Activated CD8-positive, alpha-beta memory T cell treated with anti-CD3 and anti-CD28 coated beads, Interleukin-2, amount 50 U/mL, for 1 hour (primary cell): ENCODE measurements around the gene SPAG6.

ENCODE experiments used
- DNase-seq: peaks from one replicate; pipeline ENCODE4 v3.0.0-alpha.2; 2020; ENCODE audit errors: extremely low read depth

The SPAG6 gene

DNA sequence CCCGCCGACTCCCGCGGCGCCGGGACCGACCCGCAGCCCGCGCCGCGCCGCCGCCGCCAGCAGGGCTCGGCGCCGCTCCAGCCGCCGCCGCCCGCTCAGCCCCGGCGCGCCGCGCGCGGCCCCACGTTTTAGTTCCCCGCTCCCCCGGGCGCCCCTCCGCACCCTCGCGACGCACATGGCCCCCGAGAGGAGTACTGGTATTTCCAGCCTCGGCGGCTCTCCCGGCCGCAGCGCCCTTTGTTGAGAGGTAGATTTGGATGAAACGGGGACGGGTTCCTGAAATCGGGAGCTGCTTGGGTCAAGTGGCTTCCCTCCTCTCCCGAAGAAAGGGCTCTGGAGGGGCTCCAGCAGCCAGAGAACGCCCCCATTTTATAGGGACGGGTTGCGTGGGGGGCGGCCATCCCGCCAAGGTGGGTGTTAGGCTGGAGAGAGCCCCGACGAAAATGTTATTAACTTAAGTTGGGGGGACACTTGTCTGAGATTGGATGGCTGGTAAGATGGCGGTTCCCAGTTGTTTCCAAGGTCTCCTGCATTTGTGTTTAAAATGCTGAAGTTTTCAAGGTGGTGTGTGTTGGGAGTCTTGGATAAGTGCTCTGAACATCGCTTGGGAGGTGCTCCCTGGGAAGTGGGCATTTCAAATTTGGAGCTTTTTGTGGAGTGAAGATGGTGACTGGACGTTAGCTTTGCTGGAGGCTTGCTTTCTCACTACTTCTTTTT, 23.2 kb upstream of the SPAG6 start:
- no peak for DNase-seq

DNA sequence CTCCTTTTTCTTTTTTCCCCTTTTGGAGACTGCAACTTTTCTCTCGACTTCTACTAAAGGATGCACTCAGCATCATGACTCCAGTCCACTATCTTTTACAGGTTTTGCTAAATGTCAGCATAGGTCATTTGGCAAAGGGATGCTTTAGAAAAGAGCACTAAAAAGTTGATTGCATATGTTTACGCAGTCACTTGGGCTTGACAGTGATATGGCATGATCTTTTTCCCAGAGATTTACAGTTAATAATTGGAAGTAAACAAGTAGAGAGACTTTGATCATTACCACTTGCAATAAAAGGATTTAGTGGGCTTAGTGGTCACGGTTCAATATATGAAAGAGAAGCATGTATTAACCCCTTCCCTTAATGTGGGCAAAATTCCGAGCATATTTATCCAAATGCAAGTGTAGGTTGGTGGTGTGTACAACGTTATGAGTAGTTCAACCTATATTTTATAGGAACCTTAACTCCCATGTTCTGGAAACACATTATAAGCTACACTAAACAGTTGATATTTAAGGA, 22.6 kb upstream of the SPAG6 start:
- no peak for DNase-seq

DNA sequence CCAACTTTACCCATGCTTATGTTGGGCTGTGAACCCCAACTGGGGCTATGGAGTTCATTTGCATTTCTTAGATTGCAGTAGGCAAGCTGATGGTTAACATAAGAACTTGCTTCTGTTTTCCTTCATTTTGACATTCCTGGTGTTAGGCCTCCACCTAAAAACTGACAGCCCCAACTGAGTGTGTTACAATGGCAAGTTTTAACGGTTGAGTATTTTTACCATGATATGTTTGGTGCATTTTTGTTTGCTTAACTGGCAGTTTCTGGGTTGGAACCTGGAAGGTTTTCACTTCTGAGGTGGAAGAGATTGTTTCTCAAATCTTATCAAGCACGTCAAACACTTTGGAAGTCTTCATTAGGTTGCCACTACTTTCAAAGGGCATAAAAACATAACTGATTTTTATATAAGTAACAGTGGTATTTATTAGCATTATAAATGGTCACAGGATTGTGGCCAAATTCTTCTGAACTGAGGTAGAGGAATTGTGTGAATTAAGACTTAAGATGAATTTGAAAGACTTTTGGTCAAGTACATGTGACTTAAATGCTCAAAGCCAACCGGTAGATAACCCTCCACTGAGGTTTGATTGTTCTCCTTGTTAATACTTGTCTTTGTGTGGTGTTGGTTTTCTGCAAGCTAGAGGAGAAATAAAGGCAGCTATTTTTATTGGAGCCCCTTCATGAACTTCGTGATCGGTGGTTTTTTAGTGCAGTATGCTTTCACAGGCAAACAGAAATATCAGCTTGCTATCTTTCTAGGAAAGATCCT, 21.6 kb upstream of the SPAG6 start:
- no peak for DNase-seq

- DNase-seq, result no peak
These were observed 20.9 kb upstream of the SPAG6 start for GRCh38 chr10:22324413-22324812.

DNA sequence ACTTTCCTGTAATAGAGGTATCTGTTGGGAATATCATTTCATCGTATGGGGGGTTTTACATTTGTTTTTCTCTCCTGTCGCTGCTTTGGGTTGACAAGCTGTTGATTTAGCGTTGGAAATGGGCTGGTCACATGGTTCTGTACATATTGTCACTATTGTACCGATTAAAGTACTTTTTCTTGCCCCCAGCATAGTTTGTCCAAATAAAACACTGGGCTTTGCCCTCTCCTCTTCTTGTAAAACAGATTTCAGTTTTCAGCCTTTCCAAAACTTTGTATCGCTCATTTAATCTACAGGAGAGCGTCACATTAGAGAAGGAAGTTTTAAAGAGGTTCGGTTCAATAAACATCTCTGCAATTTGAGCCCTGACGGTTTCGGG, 20.4 kb upstream of the SPAG6 start:
- DNase-seq, result no peak

GRCh38 chr10:22325272-22326144, 19.8 kb upstream of the SPAG6 start:
- DNase-seq, result peak; percentile 49

- DNase-seq, result no peak
These were observed 19.1 kb upstream of the SPAG6 start for GRCh38 chr10:22326145-22326702.

- no peak for DNase-seq
These were observed 16.1 kb upstream of the SPAG6 start for GRCh38 chr10:22329150-22329549.

DNA sequence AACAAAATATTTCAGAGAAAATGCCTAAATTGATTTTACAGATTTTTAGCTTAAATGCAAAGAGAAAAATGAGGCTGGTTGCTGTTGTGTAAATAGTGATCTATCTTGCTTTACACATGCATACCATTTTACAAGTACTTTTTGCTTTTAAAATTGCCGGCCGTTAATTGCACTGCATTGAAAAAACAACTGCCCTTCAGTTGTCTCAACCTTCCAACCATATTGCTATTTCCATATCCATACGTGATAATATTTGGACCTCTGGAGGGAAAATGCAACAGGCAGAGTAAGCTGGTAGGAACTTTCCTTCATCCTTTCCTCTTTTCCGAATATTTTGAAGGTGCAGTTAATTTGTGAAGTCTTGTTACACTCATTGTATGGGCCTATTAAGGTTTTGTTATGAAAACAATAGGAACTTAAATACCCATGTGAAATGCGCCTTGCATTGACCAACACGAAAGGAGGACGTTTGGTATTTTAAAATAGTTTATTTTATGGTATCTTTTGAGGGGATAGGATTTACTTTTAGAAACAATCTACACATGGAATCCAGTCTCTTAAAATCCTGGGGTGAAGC, 13.1 kb upstream of the SPAG6 start:
- no peak for DNase-seq

DNA sequence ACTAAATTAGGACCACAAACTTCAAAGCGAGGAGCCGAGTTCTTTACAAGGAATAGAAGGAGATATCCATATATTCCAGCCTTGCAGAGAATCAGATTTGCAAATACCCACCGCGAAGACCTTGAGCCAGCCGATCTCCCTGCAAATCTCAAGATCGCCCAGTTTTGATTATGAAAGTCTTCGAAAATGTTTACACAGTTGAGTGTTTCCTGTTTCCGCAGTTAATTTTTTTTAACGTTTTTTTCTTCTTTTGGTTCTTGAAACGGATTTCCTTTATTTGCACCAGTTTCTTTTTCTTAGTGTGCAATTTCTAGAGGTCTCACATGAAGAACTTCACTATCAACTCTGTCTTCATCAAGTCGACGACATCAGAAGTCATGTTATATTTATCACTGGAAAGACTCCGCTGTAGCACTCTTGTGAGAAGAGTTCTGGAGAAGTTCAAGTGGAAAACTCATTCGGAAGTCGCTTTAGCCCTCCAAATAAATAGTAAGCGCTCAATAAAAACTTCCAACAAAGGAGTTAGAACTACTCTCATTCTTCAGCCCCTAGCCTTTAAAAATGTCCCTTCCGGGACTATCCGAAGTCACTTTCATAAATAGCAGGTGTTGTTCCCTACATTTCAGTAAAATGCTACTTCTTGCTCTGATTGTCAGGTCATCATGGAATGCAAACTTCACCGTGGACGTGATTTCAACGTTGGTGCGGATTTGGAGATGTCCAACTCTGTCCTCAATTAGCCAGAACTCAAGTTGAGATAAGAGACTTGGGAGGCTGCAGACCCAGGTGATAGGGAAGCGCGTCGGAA, 11.9 kb upstream of the SPAG6 start:
- DNase-seq, result no peak

- DNase-seq, result no peak
These were observed 11.4 kb upstream of the SPAG6 start for GRCh38 chr10:22333975-22334282.

GRCh38 chr10:22334414-22335172, 10.7 kb upstream of the SPAG6 start:
- no peak for DNase-seq

GRCh38 chr10:22335173-22335933, 9.9 kb upstream of the SPAG6 start:
- peak; percentile 44 for DNase-seq

- no peak for DNase-seq
These were observed 7.0 kb upstream of the SPAG6 start for GRCh38 chr10:22338185-22338900.

DNA sequence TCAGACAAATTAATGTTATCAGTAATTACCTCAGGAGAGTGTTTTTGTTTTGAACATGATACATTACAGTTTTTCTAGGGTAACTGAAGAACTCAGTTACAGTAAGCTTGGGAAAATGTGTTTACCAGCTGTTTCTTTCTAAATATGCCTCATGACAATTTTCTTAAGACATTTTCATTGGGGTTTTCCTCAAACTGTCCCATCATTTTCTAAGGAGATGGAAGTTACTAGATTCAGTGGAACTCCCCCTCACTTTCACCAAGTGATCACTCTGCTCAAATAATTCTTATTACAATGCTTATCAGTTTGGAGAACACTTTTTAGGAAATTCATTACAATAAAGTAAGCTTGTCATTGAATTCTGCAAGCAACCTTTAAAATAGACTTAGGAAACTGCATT, 6.4 kb upstream of the SPAG6 start:
- DNase-seq, result no peak

DNA sequence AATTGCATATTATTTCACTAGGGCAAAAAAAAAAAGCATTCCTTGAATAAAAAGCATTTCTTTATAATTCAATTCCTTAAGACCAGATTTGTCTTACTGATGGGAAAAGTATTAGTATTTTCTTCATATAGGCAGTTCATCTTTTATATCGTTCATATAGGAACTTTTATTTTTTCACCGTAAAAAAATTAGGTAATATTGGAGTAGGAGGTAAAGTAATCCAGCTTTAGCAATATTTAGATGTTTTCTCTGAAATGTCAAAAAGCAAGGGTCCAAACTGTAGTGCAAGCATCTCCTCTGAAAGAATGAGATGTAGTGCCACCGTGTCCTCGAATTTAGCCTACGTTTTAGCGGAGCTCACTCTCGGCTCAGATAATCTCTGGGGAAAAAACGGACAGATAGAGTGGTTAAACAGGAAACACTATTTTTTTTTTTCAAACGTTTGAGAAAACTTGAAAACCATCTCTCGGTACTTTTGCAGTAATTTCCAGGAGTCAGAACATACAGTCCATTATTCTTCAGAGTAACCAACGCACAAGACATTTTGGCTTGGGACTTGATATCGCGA, 5.5 kb upstream of the SPAG6 start:
- DNase-seq, result no peak

- DNase-seq, result no peak
These were observed 4.7 kb upstream of the SPAG6 start for GRCh38 chr10:22340329-22341189.
